ENCODE measurements around the gene MAML2.

DNA sequence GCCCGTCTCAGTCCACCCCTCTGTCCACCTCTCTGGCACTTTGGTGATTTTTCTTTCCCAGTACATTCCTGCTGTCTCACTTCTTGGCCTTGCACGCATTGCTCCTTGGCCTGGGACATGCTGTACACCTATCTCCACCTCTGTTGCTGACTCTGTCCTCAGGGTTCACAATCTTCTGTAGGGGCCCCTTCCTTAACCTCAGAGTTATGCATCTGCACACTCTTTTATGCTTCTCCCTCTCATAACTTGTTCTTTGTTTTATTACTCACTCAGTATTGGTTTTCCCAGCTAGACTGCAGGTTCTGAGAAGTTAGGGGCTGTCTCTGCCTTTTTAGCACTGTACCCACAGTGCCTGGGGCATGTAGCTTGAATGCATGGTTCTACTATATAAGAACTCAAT lies 279.9 kb downstream of the MAML2 start:
- TF ChIP-seq, protein P1, sequence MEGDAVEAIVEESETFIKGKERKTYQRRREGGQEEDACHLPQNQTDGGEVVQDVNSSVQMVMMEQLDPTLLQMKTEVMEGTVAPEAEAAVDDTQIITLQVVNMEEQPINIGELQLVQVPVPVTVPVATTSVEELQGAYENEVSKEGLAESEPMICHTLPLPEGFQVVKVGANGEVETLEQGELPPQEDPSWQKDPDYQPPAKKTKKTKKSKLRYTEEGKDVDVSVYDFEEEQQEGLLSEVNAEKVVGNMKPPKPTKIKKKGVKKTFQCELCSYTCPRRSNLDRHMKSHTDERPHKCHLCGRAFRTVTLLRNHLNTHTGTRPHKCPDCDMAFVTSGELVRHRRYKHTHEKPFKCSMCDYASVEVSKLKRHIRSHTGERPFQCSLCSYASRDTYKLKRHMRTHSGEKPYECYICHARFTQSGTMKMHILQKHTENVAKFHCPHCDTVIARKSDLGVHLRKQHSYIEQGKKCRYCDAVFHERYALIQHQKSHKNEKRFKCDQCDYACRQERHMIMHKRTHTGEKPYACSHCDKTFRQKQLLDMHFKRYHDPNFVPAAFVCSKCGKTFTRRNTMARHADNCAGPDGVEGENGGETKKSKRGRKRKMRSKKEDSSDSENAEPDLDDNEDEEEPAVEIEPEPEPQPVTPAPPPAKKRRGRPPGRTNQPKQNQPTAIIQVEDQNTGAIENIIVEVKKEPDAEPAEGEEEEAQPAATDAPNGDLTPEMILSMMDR (IDR thresholded peaks at IDR 0.05) = no peak
- no peak for TF ChIP-seq POLR2A (IDR thresholded peaks at IDR 0.05)
